Loucy (cell line): ENCODE results near the gene CD24.

Experiments used
- H2AFZ ChIP-seq: fragments of 200-600 bp; sonication (generic); 2 replicates; pipeline ENCODE4 v1.6.0; 2016; ENCODE audit warnings: antibody characterized with exemption, mild to moderate bottlenecking, low read length, moderate library complexity
- H3F3A ChIP-seq: fragments of 200-600 bp; 2 replicates; pipeline ENCODE4 v1.6.0; 2016; ENCODE audit warnings: antibody characterized with exemption, low read depth, mild to moderate bottlenecking
- H3K27me3 ChIP-seq: fragments of 200-600 bp; sonication (generic); 2 replicates; pipeline ENCODE4 v1.6.1; 2014; ENCODE audit warnings: low read length, mild to moderate bottlenecking; ENCODE audit not compliant: insufficient read depth, poor library complexity, severe bottlenecking
- H3K36me3 ChIP-seq: fragments of 200-600 bp; sonication (generic); 2 replicates; pipeline ENCODE4 v1.6.1; 2016; ENCODE audit warnings: low read length; ENCODE audit not compliant: insufficient read depth
- H3K4me1 ChIP-seq: fragments of 200-600 bp; sonication (generic); 2 replicates; pipeline ENCODE4 v1.5.1; 2014; ENCODE audit warnings: low read length, mild to moderate bottlenecking; ENCODE audit not compliant: insufficient read depth, poor library complexity, severe bottlenecking
- H3K4me2 ChIP-seq: fragments of 200-600 bp; sonication (generic); 2 replicates; pipeline ENCODE4 v1.6.0; 2014; ENCODE audit warnings: antibody characterized with exemption, low read length, low read depth, mild to moderate bottlenecking; ENCODE audit not compliant: poor library complexity, severe bottlenecking
- H3K4me3 ChIP-seq: fragments of 200-600 bp; sonication (generic); 2 replicates; pipeline ENCODE4 v1.5.1; 2014; ENCODE audit warnings: low read length, mild to moderate bottlenecking, mixed read lengths; ENCODE audit not compliant: poor library complexity, severe bottlenecking
- H3K79me2 ChIP-seq: fragments of 200-600 bp; sonication (generic); 2 replicates; pipeline ENCODE4 v1.6.1; 2014; ENCODE audit warnings: low read length; ENCODE audit not compliant: insufficient read depth
- H3K9ac ChIP-seq: fragments of 200-600 bp; sonication (generic); 2 replicates; pipeline ENCODE4 v1.6.0; 2014; ENCODE audit warnings: mild to moderate bottlenecking, low read depth, low read length, moderate library complexity; ENCODE audit not compliant: poor library complexity, severe bottlenecking
- H3K9me2 ChIP-seq: fragments of 200-600 bp; sonication (generic); replicated peaks from 2 replicates; pipeline ENCODE4 v1.6.1; 2016; ENCODE audit warnings: low read depth, low read length, mixed read lengths
- H3K9me3 ChIP-seq: fragments of 200-600 bp; sonication (generic); 2 replicates; pipeline ENCODE4 v1.6.1; 2014; ENCODE audit warnings: mild to moderate bottlenecking, antibody characterized with exemption, low read length, low read depth; ENCODE audit not compliant: insufficient read depth
- H4K20me1 ChIP-seq: fragments of 200-600 bp; sonication (generic); 2 replicates; pipeline ENCODE4 v1.6.0; 2014; ENCODE audit warnings: antibody characterized with exemption, low read length, mild to moderate bottlenecking; ENCODE audit not compliant: insufficient read depth, poor library complexity, severe bottlenecking
- EZH2phosphoT487 ChIP-seq: fragments of 200-600 bp; IDR thresholded peaks from 2 replicates; pipeline ENCODE4 v1.6.1; 2018; ENCODE audit warnings: antibody characterized with exemption, mild to moderate bottlenecking, moderate library complexity, borderline replicate concordance
- TF ChIP-seq, protein P1 (sequence below): fragments of 200-600 bp; sonication (generic); conservative IDR thresholded peaks from 2 replicates; pipeline ENCODE4 v1.5.1; 2014; ENCODE audit warnings: mild to moderate bottlenecking, antibody characterized with exemption, low read length

The CD24 gene

DNA sequence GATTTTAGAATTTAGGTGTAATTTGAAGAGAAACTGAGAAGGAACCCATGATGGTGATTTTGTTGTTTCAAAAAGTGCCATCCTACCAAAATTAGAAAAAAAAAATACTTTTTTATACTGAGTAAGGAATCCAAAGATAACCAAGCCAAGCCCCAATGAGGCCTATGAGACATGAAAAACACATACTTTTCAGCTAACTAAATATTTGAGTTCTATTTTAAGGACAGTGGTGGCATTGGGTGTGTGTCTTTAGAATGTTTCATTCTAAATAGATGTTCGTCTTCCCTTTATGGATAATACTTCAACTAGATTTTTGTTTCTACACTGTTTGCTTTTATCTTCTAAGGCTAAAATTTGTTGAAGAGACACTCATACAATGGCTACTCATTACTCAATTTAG, 9.6 kb downstream of the CD24 start:
- Histone ChIP-seq H2AFZ (no peak overlapping the region), H3K4me2 (no peak overlapping the region), H3K4me1 (no peaks in the 10 kb centered on the region), H3K9me3 (no peaks in the 10 kb centered on the region), H3K9ac (no peak overlapping the region), H3K9me2 (no peaks in the 10 kb centered on the region), H3K27me3 (no peaks in the 10 kb centered on the region), H3F3A (no peaks in the 10 kb centered on the region), H4K20me1 (no peaks in the 10 kb centered on the region), H3K4me3 (no peak overlapping the region), H3K79me2 (no peaks in the 10 kb centered on the region), H3K36me3 (no peaks in the 10 kb centered on the region)
- TF ChIP-seq, protein P1, sequence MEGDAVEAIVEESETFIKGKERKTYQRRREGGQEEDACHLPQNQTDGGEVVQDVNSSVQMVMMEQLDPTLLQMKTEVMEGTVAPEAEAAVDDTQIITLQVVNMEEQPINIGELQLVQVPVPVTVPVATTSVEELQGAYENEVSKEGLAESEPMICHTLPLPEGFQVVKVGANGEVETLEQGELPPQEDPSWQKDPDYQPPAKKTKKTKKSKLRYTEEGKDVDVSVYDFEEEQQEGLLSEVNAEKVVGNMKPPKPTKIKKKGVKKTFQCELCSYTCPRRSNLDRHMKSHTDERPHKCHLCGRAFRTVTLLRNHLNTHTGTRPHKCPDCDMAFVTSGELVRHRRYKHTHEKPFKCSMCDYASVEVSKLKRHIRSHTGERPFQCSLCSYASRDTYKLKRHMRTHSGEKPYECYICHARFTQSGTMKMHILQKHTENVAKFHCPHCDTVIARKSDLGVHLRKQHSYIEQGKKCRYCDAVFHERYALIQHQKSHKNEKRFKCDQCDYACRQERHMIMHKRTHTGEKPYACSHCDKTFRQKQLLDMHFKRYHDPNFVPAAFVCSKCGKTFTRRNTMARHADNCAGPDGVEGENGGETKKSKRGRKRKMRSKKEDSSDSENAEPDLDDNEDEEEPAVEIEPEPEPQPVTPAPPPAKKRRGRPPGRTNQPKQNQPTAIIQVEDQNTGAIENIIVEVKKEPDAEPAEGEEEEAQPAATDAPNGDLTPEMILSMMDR: no peak
- no peak for TF ChIP-seq EZH2phosphoT487

DNA sequence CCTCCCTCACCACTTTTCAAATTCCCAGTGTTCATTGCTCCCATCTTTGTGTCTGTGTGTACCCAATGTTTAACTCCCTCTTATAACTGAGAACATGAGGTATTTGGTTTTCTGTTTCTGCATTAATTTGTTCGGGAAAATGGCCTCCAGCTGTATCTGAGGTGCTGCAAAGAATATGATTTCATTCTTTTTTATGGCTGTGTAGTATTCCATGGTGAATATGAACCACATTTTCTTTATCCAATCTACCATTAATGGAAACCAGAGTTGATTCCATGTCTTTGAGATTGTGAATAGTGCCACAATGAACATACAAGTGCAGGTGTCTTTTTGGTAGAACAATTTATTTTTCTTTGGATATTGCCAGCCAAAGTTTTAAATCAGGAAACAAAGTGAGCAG, 10.4 kb downstream of the CD24 start:
- Histone ChIP-seq H3F3A (no peaks in the 10 kb centered on the region), H3K9me3 (no peaks in the 10 kb centered on the region), H2AFZ (no peak overlapping the region), H3K4me2 (no peak overlapping the region), H3K79me2 (no peaks in the 10 kb centered on the region), H3K9me2 (no peaks in the 10 kb centered on the region), H3K36me3 (no peaks in the 10 kb centered on the region), H3K9ac (no peak overlapping the region), H3K27me3 (no peaks in the 10 kb centered on the region), H3K4me1 (no peaks in the 10 kb centered on the region), H4K20me1 (no peaks in the 10 kb centered on the region), H3K4me3 (no peak overlapping the region)
- TF ChIP-seq EZH2phosphoT487: no peak
- TF ChIP-seq, protein P1: no peak

GRCh38 chr6:106963544-106963943, 11.0 kb downstream of the CD24 start:
- no peaks in the 10 kb centered on the region for H4K20me1 ChIP-seq
- no peaks in the 10 kb centered on the region for H3K9me3 ChIP-seq
- no peak overlapping the region for H3K4me2 ChIP-seq
- TF ChIP-seq, protein P1: no peak
- no peak for TF ChIP-seq EZH2phosphoT487
- H3K9ac ChIP-seq: no peak overlapping the region
- no peaks in the 10 kb centered on the region for H3K27me3 ChIP-seq
- no peaks in the 10 kb centered on the region for H3K9me2 ChIP-seq
- H3K4me3 ChIP-seq: no peak overlapping the region
- H3F3A ChIP-seq: no peaks in the 10 kb centered on the region
- H3K79me2 ChIP-seq: no peaks in the 10 kb centered on the region
- H3K4me1 ChIP-seq: no peaks in the 10 kb centered on the region
- no peak overlapping the region for H2AFZ ChIP-seq
- H3K36me3 ChIP-seq: no peaks in the 10 kb centered on the region
